COR-L47 (cell line): ENCODE measurements around the gene SNX25.

ENCODE experiments used
- DNase-seq: peaks from one replicate; lab custom pipeline; 2025; lab: John Stamatoyannopoulos, UW

SNX25 gene

GRCh38 chr4:185265942-185266341, 56.5 kb downstream of the SNX25 start:
- no peak for DNase-seq

GRCh38 chr4:185269286-185269685, 59.9 kb downstream of the SNX25 start:
- DNase-seq: no peak

GRCh38 chr4:185270037-185270436, 60.6 kb downstream of the SNX25 start:
- no peak for DNase-seq

- DNase-seq: no peak
Measured at GRCh38 chr4:185270885-185271284, 61.5 kb downstream of the SNX25 start.

GRCh38 chr4:185272245-185272644, 62.8 kb downstream of the SNX25 start:
- DNase-seq: no peak

- DNase-seq: no peak
Measured at GRCh38 chr4:185275501-185275900, 66.1 kb downstream of the SNX25 start.

GRCh38 chr4:185276036-185276435, 66.6 kb downstream of the SNX25 start:
- DNase-seq: no peak

GRCh38 chr4:185278716-185279115, 69.3 kb downstream of the SNX25 start:
- DNase-seq: no peak

GRCh38 chr4:185280608-185281007, 71.2 kb downstream of the SNX25 start:
- no peak for DNase-seq

- DNase-seq: no peak
Measured at GRCh38 chr4:185282968-185283367, 73.6 kb downstream of the SNX25 start.

GRCh38 chr4:185283723-185284122, 74.3 kb downstream of the SNX25 start:
- DNase-seq: no peak

GRCh38 chr4:185285632-185286393, 76.4 kb downstream of the SNX25 start:
- DNase-seq: no peak

GRCh38 chr4:185286571-185286970, 77.2 kb downstream of the SNX25 start:
- no peak for DNase-seq

GRCh38 chr4:185287031-185287430, 77.6 kb downstream of the SNX25 start:
- no peak for DNase-seq

GRCh38 chr4:185290018-185290607, 80.7 kb downstream of the SNX25 start:
- DNase-seq: no peak

- no peak for DNase-seq
Measured at GRCh38 chr4:185290656-185291055, 81.3 kb downstream of the SNX25 start.

- no peak for DNase-seq
Measured at GRCh38 chr4:185293202-185293601, 83.8 kb downstream of the SNX25 start.

GRCh38 chr4:185296665-185297460, 87.5 kb downstream of the SNX25 start:
- DNase-seq: no peak

- DNase-seq: no peak
Measured at GRCh38 chr4:185298728-185299430, 89.5 kb downstream of the SNX25 start.

GRCh38 chr4:185304541-185304940, 95.1 kb downstream of the SNX25 start:
- no peak for DNase-seq

GRCh38 chr4:185304944-185305690, 95.7 kb downstream of the SNX25 start:
- DNase-seq: peak; percentile 58
